Fibroblast of villous mesenchyme (primary cell): ENCODE data around the gene ARL5A. TPM values are rescaled to one million over a fixed set of nuclear protein-coding genes. Genes with fewer than 3 reads are reported as not detected.
"Not testable (repeated sequence)": the region's sequence is repeated elsewhere in the genome, so short reads cannot be mapped to it uniquely, and the experiment has no call there.

Experiments
- DNase-seq: peaks from one replicate; pipeline ENCODE4 v3.0.0-alpha.2; 2010; ENCODE audit warnings: low read depth
- H3K4me3 ChIP-seq: 2 replicates; pipeline ENCODE4 v1.5.1; 2011; ENCODE audit warnings: low read depth, mild to moderate bottlenecking, low read length
- total RNA-seq: library from RNA; depleted of rRNA; stranded (reverse); fragments of >200 nt; gene quantifications from 2 replicates; pipeline ENCODE4 v1.2.3, GENCODE V29; 2012
- TF ChIP-seq, protein P1 (sequence below): IDR thresholded peaks from 2 replicates; pipeline ENCODE4 v1.5.1; 2012; ENCODE audit warnings: low read depth, mild to moderate bottlenecking, low read length; ENCODE audit not compliant: insufficient read depth

Gene ARL5A, protein sequence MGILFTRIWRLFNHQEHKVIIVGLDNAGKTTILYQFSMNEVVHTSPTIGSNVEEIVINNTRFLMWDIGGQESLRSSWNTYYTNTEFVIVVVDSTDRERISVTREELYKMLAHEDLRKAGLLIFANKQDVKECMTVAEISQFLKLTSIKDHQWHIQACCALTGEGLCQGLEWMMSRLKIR
- total RNA-seq, result 43.5 and 59.6 TPM in 2 replicates

DNA sequence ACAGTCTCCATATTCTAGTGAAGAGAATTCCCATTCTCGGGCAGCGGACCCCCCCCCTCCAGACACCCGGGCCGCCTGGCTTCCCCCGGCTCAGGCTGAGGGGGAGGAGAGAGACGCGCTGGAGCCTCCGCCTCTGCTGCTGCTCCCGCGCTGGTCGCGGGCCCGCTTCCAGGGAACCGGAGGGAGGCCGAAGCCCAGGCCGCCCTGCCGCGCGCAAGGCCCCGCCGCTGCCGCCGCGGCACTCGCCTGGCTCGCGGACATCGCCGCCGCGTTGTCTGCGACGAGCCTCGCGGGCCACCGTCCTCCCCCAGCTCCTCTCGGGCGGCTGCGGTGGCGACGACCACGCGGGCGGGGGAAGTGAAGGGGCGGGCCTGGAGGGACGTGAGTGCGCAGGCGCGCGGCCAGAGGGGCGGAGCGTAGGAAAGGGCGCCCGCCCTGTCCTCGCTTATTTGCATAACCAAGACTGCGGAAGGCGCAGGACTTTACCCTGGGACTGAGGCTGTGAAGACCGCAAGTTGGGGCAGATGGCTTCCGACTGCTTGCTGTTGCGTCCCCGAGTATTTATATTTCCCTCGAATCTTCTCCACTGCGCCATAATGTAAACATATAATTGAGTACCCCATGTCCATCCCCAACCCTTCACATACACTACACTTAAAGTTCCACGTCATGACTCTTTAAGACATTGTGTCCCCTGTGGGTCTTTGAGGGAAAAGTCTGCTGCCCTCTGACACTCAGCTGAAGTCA is at the start of gene ARL5A:
TSS of gene ARL5A (minus strand) at position 279 of the 747 bp plus-strand sequence. CDS start at position 34, 245 bp downstream.
- TF ChIP-seq, protein P1, sequence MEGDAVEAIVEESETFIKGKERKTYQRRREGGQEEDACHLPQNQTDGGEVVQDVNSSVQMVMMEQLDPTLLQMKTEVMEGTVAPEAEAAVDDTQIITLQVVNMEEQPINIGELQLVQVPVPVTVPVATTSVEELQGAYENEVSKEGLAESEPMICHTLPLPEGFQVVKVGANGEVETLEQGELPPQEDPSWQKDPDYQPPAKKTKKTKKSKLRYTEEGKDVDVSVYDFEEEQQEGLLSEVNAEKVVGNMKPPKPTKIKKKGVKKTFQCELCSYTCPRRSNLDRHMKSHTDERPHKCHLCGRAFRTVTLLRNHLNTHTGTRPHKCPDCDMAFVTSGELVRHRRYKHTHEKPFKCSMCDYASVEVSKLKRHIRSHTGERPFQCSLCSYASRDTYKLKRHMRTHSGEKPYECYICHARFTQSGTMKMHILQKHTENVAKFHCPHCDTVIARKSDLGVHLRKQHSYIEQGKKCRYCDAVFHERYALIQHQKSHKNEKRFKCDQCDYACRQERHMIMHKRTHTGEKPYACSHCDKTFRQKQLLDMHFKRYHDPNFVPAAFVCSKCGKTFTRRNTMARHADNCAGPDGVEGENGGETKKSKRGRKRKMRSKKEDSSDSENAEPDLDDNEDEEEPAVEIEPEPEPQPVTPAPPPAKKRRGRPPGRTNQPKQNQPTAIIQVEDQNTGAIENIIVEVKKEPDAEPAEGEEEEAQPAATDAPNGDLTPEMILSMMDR, result no peak
- peak within 1 kb of the TSS; percentile 76 for H3K4me3 ChIP-seq
- DNase-seq, result peak; percentile 97

DNA sequence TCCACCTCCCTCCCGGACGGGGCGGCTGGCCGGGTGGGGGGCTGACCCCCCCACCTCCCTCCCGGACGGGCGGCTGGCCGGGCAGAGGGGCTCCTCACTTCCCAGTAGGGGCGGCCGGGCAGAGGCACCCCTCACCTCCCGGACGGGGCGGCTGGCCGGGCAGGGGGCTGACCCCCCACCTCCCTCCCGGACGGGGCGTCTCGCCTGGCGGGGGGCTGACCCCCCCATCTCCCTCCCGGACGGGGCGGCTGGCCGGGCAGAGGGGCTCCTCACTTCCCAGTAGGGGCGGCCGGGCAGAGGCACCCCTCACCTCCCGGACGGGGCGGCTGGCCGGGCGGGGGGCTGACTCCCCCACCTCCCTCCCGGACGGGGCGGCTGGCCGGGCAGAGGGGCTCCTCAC is 47.4 kb upstream of the ARL5A start:
- DNase-seq, H3K4me3 ChIP-seq: not testable (repeated sequence)

DNA sequence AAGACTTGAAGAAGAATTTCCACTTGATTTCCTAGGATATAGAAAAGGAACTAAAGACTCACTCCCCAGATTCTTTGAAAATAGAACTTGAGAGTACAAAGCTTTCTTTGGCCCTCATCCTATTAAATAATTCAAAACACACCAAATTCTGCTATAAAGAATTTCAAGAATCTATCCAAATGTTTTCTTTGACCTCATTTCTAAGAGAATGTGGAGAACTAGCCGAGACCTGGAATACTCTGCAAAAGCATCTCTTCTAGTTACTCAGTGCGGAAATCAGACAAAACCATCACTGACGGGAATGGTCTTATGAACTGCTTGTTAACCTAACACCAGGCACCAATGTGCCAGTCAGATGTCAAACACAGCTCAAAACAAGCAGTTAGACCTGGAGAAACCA is 44.2 kb upstream of the ARL5A start:
- TF ChIP-seq, protein P1, result no peak

DNA sequence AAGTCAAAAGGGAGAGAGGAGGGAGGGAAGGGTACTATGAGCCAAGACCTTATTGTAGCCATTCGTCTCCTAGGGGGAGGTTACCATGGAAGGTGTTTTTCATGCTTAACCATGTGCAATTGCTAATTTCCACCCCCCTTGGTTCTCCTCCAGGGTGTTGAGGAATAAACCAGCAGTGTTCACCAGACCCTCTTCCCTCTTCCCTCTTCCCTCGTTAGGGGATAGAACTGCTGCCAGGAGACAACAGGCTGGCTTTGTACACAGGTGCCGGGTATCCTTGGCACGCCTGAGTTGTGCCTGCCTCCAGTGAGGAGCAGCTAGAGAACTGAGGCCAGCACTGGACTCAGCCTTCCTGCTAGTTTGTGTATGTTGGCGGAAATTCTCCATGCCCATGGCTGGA is 41.1 kb upstream of the ARL5A start:
- TF ChIP-seq, protein P1, result no peak
- H3K4me3 ChIP-seq, result no peak overlapping the region
- no peak for DNase-seq

More for the DNA sequence above, 44.2 kb upstream of the ARL5A start:
- DNase-seq, result no peak
- H3K4me3 ChIP-seq, result no peak overlapping the region

DNA sequence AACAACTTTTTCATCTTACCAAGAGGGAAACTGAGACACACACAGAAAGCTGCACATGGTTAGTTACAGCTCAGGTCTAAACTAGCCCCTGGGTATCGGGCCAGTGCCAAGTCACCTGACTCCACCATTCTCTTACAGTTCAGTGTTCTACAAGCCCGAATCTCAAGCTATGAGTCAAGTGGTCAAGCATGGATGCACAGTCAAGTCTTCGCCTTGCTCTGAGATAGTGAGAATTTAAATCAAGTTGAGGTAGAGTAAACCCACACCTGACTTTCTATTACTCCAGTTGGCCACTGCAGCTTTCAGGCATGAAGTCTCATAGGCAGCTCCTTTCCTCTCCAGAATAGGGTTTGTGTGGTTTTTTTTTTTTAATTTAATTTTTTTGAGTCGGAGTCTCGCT is 34.5 kb upstream of the ARL5A start:
- DNase-seq, result no peak
- TF ChIP-seq, protein P1, result no peak
- H3K4me3 ChIP-seq, result no peak overlapping the region

DNA sequence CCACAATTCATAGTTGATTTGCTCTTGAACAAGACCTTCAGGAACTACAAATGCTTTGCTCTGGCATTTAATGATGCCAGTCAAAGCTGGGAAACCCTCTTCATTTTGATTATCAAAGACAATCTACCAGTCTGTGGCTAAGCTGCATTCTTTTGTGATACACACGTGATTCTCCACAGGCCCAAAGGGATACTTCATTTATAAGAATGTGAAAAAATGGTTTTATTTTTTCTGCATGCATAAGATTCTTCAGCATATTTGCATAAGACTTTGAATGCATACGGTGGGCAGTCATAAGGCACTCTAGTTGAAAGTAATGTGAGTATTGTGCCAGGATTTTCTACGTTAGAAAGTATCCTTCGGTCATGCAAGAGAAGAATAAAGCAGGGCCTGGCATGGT is 33.0 kb upstream of the ARL5A start:
- DNase-seq, result no peak
- no peak overlapping the region for H3K4me3 ChIP-seq
- TF ChIP-seq, protein P1, result no peak

DNA sequence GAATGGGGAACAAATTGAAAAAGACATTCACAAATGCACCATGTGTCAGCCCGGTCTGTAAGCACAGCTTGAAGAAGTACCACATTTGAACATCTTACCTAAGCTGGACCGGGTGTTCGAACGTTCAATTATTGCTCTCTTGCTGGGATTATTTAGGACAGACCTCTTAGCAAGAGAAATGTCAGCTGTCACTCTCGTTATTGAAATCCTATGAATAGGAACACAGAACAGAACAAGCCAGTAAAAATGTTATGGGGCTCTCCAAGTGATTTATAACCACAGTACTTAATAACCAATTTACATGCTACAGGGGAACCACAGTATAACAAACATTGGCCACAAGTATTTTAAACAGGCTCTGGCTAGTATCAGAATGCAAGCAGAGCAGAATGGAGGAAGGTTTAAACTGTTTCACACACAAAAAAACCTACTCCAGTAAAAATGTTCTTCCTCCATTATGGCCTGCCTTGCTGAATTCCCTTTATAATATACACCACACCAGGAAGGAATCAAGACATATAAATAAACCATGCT is 32.5 kb upstream of the ARL5A start:
- DNase-seq, result peak; percentile 90
- H3K4me3 ChIP-seq, result no peak overlapping the region
- TF ChIP-seq, protein P1, result no peak
